GM12865 (cell line): Measurements from ENCODE around the gene SERAC1.

Source experiments
- DNase-seq: peaks from one replicate; pipeline ENCODE4 v3.0.0; 2010; ENCODE audit warnings: low read depth
- H3K4me3 ChIP-seq: 2 replicates; pipeline ENCODE4 v1.5.1; 2011; ENCODE audit warnings: mild to moderate bottlenecking, low read depth, low read length, control low read depth
- TF ChIP-seq, protein P1 (sequence below): IDR thresholded peaks from 2 replicates; pipeline ENCODE4 v1.5.1; 2011; ENCODE audit warnings: low read length, control low read depth, low read depth, inconsistent platforms; ENCODE audit not compliant: insufficient read depth; ENCODE audit errors: missing control alignments

The SERAC1 gene

DNA sequence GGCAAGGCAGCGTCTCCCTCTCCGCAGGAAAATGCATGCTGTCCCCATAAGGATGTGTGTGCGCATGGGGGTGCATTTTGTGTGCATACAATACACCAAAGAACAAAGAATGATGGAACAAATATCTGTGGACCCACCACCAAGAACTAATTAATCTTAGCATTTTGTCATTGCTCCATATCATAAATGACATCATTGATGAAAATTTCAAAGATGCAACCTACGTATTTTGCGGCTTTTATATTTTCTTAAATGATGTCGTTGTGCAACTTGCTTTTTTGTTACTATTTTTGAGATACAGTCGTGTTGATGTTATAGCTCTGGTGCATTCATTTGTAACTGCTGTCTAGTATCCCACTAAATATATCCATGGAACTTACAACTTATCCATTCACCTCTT is 89.7 kb downstream of the SERAC1 start:
- no peak overlapping the region for H3K4me3 ChIP-seq
- TF ChIP-seq, protein P1, sequence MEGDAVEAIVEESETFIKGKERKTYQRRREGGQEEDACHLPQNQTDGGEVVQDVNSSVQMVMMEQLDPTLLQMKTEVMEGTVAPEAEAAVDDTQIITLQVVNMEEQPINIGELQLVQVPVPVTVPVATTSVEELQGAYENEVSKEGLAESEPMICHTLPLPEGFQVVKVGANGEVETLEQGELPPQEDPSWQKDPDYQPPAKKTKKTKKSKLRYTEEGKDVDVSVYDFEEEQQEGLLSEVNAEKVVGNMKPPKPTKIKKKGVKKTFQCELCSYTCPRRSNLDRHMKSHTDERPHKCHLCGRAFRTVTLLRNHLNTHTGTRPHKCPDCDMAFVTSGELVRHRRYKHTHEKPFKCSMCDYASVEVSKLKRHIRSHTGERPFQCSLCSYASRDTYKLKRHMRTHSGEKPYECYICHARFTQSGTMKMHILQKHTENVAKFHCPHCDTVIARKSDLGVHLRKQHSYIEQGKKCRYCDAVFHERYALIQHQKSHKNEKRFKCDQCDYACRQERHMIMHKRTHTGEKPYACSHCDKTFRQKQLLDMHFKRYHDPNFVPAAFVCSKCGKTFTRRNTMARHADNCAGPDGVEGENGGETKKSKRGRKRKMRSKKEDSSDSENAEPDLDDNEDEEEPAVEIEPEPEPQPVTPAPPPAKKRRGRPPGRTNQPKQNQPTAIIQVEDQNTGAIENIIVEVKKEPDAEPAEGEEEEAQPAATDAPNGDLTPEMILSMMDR: no peak
- no peak for DNase-seq

DNA sequence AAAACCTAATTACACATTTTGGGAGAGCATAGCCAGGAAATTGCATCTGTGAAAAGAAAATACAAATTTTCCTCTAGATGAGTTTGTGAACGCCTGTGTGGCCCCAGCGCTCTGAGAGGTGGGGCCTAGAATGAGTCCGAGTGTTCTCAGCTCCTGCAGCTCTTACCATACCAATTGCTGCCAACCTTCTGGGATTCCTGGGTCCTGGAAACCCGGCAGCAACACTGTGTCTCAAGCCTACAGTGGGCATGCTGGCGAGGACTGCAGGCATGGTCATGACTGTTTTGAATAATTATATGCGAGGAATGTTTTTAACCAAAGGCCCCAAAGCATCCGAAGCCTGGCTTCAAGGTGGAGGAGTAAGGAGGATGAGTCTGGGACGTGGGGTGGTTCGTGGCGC is 90.4 kb downstream of the SERAC1 start:
- DNase-seq: no peak
- H3K4me3 ChIP-seq: no peak overlapping the region
- TF ChIP-seq, protein P1: no peak

DNA sequence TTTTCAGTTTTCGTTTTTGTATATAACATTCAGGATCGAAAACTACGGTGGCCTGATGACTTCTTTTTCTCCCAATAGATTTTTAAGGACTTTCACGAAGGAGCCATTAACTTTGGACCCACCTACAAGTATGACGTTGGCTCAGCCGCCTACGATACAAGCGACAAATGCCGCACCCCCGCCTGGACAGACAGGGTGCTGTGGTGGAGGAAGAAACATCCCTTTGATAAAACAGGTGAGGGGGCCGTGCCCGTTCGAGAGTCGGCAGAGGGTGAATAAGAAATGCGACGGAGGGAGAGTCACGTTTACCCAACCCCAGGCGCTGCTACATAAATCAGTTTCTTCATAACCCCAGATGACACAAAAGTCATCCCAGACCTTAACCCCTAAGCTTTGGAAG is 91.5 kb downstream of the SERAC1 start:
- no peak overlapping the region for H3K4me3 ChIP-seq
- TF ChIP-seq, protein P1: no peak

DNA sequence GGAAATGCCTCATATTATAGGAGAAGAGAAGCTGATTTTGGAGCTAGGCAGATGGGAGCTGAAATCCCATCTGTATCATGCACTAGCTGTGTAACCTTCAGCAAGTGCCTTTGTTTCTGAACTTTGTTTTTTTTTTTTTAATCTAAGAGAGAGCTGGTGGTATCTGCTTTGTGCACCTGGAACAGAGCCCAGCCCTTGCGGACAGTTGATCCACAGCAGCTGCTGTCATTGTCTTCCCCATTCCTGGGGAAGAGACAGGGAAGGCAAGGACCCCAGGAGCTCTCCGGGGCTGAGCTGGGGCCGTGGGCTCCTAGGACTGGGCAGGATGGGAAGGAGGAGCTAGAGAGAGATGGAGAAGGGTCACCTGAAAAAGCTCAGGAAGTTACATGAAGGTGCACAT is 94.3 kb downstream of the SERAC1 start:
- TF ChIP-seq, protein P1: no peak
- no peak overlapping the region for H3K4me3 ChIP-seq
- DNase-seq: no peak

More for the DNA sequence above, 91.5 kb downstream of the SERAC1 start:
- no peak for DNase-seq

DNA sequence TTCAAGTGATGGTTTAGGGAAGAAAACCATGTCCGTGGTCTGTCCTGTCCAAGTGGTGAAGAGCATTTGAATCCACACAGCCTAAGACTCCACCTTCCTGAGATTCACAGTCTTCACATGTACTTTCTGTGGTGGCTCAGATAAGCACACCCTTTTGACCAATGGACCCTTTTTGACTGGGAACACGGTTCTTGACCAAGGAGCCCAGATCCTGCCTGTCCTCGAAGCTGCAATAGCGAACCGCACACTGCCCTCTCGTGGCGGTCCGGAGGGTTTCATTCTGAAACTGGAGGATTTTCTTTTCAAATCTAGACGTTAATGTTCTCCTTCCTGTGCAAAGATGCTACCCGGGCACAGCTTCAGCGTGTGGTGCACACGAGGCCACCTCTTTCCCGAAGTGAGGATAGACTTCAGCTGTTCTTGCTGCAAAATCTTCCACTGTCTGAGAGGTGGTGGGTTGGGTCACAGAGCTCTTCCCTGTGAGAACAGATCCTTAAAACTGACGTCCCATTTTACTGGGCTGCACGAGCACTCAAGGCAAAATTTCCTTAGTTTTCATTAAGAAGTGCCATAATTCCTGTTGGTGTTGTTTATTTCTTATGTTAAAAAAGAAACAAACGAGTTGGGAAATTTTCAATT is 95.9 kb downstream of the SERAC1 start:
- peak; percentile 75 for DNase-seq
- H3K4me3 ChIP-seq: no peak overlapping the region
- TF ChIP-seq, protein P1: peak; percentile 84

DNA sequence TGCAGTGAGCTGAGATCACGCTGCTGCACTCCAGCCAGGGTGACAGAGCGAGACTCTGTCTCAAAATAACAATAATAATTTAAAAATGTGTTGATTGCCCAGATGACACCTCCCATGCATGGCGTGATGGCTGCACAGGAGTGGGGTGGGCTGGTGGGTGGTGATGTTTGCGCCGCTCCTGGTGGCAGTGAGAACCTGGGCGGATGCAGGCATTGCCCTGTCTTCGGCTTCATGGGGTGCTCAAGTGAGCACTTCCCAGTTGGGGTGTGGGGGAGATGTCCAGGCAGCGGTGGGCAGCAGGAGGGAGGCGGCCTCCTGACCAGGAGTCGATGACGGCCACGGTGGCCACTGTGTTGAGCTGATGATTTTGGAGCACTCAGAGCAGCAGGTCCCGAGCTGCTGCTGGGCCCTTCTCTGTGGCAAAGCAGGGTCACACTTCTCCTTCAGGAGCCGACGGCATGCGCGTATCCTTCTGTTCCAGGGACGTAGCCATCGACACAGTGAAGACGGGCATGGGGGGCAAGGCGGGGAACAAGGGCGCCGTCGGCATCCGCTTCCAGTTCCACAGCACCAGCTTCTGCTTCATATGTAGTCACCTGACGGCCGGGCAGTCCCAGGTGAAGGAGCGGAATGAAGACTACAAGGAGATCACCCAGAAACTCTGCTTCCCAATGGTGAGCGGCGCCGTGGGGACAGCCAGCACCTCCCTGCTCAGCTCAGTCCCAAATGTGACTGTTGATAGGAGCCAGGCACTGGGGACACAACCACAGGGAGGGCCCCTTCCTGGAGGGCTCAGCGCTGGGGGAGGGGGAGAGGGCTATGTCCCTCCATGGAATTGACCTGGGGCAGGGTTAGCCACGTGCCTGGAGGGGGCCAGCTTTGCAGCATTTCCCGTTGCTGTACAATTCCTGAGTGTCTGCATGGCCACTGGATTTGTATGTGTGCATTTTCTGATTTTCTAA is 96.7 kb downstream of the SERAC1 start:
- DNase-seq: no peak
- TF ChIP-seq, protein P1: no peak
- no peak overlapping the region for H3K4me3 ChIP-seq
